ENCODE results near the gene TST.

TST gene

GRCh38 chr22:36966851-36967540 lies 52.3 kb downstream of the TST start:
- Mint-ChIP-seq H3K36me3 (ENCODE audit: insufficient read depth) (no peaks in the 10 kb centered on the region), H3K4me1 (ENCODE audit: low read depth in 2 of 2) (no peaks in the 10 kb centered on the region), H3K27me3 (peaks cover 14 to 18% of the 10 kb centered on the region in 2 donors), H3K9me3 (no peaks in the 10 kb centered on the region), H3K4me3 (no peak overlapping the region), H3K27ac (no peak overlapping the region)
- ATAC-seq (replicated peaks) (no peak), DNase-seq (no peak)

DNA sequence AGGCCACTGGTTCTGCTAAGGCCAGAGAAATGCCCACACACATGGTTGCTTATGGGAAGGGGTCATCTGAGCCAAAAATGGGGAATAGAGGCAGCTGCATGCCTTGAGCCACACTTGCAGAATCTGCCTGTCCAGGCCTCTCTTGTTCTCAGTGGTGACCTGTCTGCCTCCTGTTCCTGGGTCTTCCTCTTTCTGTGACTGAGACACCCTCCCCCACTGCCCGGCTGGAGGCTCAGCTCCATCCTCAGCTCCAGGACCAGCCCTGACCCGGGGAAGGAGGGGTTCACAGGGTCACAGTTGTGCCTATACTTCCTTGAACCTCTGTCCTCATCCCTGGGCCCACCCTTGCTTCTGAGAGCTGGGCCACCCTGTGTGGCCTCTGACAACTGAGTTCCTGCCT lies 53.6 kb downstream of the TST start:
- no peak for ATAC-seq (replicated peaks)
- no peak for DNase-seq
- no peaks in the 10 kb centered on the region for H3K9me3 Mint-ChIP-seq
- H3K4me1 Mint-ChIP-seq (ENCODE audit: low read depth in 2 of 2): no peaks in the 10 kb centered on the region
- peaks cover 27 to 31% of the 10 kb centered on the region in 2 donors for H3K27me3 Mint-ChIP-seq
- H3K4me3 Mint-ChIP-seq: no peak overlapping the region
- no peaks in the 10 kb centered on the region for H3K36me3 Mint-ChIP-seq (ENCODE audit: insufficient read depth)
- H3K27ac Mint-ChIP-seq: no peak overlapping the region

GRCh38 chr22:36964106-36964505 lies 55.1 kb downstream of the TST start:
- no peaks in the 10 kb centered on the region for H3K36me3 Mint-ChIP-seq (ENCODE audit: insufficient read depth)
- no peaks in the 10 kb centered on the region for H3K9me3 Mint-ChIP-seq
- H3K27ac Mint-ChIP-seq: no peak overlapping the region
- H3K4me1 Mint-ChIP-seq (ENCODE audit: low read depth in 2 of 2): no peaks in the 10 kb centered on the region
- DNase-seq (no peak), ATAC-seq (replicated peaks) (no peak)
- peaks cover 28 to 47% of the 10 kb centered on the region in 2 donors for H3K27me3 Mint-ChIP-seq
- no peak overlapping the region for H3K4me3 Mint-ChIP-seq

GRCh38 chr22:36963302-36963701 lies 55.9 kb downstream of the TST start:
- Mint-ChIP-seq H3K27ac (no peak overlapping the region), H3K36me3 (ENCODE audit: insufficient read depth) (no peaks in the 10 kb centered on the region), H3K27me3 (peaks cover 20 to 51% of the 10 kb centered on the region in 2 donors), H3K4me3 (no peak overlapping the region), H3K4me1 (ENCODE audit: low read depth in 2 of 2) (no peaks in the 10 kb centered on the region), H3K9me3 (no peaks in the 10 kb centered on the region)
- ATAC-seq (replicated peaks): no peak
- no peak for DNase-seq

DNA sequence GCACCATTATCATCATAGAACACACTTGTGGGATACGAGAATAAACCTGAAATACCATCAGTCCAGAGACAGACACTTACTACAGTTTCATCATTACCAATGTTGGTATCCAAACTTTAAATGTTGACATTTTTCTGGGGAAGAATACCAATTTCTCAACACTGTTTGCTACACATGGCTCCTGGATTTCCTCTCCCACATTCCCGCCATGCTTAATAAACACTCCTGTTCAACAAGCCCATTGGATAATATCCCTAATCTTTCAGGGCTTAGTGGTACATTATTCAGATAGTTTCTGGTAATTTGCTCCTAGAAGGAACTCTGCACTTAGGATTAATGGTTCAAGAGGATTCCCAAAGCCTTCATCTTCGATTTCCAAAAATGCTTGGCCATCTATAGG lies 57.6 kb downstream of the TST start:
- Mint-ChIP-seq H3K4me1 (ENCODE audit: low read depth in 2 of 2) (no peaks in the 10 kb centered on the region), H3K9me3 (peaks cover 3 to 6% of the 10 kb centered on the region in 2 donors)
- no peak for DNase-seq

More for the DNA sequence above, 57.6 kb downstream of the TST start:
- ATAC-seq (replicated peaks): no peak
- H3K36me3 Mint-ChIP-seq (ENCODE audit: insufficient read depth): no peaks in the 10 kb centered on the region
- H3K27ac Mint-ChIP-seq: no peak overlapping the region
- no peak overlapping the region for H3K4me3 Mint-ChIP-seq
- peaks cover 19 to 51% of the 10 kb centered on the region in 2 donors for H3K27me3 Mint-ChIP-seq
